ENCODE data around the gene ACVR2B.

GRCh38 chr3:38476157-38476756, 22.6 kb downstream of the ACVR2B start:
- no peak for TF ChIP-seq REST (IDR thresholded peaks at IDR 0.05; ENCODE audit: insufficient read depth in 1 of 2, low read depth in 2 of 2, low read length in 2 of 2)
- TF ChIP-seq SIN3A (IDR thresholded peaks at IDR 0.05; ENCODE audit: borderline replicate concordance, insufficient read depth, low read length) = no peak
- TF ChIP-seq TAF1 (IDR thresholded peaks at IDR 0.05; ENCODE audit: borderline replicate concordance, insufficient read depth, low read length) = no peak

Measured in PFSK-1 (cell line).